Measurements from ENCODE around the gene VAMP2.

The VAMP2 gene
- total RNA-seq = 0.88 to 12.4 (median 2.6) reads per million in 17 experiments

DNA sequence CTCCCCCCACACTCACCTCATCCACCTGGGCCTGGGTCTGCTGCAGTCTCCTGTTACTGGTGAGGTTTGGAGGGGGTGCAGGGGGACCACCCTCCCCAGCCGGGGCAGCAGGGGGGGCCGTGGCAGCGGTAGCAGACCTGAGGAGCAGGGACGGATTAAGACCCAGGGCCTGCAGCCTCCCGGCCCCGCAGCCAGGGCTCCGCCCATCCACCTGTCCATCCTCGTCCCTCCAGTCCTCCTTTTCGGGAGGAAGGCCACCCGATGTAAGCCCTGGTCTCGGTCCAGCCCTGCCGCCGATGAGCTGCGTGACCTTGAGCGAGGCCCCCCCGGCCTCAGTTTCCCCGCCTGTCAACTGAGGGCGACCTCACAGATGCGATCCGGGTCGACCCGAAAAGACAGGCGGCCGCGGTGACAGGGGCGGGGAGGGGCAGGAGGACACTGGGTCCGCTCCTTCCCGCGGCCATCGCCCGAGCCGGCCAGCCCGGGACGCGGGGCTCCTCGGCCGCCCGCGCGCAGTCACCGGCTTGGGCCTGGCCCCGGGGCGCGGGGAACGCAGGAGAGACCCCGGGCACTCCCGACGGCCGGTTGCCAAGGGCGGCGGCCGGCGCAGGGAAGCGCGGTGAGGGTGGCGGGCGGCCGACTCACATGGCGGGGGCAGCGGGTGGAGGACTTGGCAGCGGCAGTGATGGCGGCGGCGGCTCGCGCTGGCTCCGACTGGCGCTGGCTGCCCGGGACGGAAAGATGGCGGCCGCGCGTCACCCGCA, at the start of gene VAMP2:
Gene VAMP2, minus strand, starts transcription at position 716 of the 764 bp plus-strand sequence. Its CDS starts 69 bp downstream, at position 647.
- DNase-seq = peak; percentile 77 to 93 (median 88)

GRCh38 chr17:8210761-8211458, 48.2 kb upstream of the VAMP2 start:
- DNase-seq = peak in 1 of 4 experiments; percentile 21

DNA sequence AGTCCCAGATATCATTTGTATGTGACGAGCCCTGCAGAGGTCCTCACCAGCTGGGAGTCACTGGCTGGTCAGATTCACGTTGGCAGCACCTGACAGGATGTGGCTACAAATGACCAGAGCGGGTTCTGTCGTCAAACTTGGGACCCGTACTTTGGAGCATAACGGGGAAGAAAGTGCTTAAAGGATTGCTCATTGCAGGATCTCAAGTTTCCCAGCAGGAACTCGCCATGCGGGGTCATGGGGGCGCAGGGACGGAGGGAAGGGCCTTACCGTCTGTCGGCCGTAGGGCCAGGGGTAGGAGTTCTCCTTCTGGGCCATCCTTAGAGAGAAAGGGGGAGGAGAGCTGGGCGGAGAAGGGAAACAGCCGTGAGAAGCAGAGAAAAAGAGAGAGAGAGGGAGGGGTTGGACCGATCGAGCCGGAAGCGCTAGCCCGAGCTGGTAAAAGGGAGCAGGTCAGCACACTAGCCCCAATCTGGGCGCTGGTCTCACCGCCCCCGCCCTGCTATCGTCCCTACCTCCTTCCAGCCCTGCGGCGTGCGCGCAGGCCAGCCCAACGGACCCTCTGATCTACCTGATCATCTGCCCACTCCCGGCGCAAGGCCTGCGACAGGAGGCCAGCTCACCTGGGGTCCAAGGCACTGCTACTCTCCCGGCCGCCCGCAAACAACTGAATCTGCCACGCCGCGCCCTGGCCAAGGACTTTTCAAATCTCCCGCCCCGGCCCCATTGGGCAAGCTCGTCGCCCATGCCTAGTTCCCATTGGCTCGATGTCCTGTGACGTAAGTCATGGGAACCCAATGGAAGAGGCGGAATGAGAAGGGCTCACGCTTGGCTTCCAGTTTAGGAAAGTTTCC, 47.4 kb upstream of the VAMP2 start, which contains the start of gene AURKB:
Gene AURKB, minus strand, starts transcription at position 669 of the 854 bp plus-strand sequence. Its CDS starts 351 bp downstream, at position 318.
- DNase-seq = peak; percentile 96 to 98 (median 97)

DNA sequence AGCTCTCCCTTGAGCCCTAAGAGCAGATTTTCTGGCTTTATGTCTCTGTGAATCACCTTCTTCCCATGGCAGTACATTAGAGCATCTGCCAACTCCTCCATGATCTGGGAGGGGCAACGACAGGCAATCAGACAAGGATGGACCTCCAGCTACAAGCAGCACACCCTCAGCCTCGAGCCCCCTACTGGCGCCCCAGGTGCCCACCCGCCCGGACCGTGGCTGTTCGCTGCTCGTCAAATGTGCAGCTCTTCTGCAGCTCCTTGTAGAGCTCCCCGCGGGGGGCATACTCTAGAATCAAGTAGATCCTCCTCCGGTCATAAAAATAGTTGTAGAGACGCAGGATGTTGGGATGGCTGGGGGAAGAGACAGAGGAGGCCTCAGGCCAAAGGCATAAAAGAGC, 43.8 kb upstream of the VAMP2 start:
- DNase-seq = no peak

DNA sequence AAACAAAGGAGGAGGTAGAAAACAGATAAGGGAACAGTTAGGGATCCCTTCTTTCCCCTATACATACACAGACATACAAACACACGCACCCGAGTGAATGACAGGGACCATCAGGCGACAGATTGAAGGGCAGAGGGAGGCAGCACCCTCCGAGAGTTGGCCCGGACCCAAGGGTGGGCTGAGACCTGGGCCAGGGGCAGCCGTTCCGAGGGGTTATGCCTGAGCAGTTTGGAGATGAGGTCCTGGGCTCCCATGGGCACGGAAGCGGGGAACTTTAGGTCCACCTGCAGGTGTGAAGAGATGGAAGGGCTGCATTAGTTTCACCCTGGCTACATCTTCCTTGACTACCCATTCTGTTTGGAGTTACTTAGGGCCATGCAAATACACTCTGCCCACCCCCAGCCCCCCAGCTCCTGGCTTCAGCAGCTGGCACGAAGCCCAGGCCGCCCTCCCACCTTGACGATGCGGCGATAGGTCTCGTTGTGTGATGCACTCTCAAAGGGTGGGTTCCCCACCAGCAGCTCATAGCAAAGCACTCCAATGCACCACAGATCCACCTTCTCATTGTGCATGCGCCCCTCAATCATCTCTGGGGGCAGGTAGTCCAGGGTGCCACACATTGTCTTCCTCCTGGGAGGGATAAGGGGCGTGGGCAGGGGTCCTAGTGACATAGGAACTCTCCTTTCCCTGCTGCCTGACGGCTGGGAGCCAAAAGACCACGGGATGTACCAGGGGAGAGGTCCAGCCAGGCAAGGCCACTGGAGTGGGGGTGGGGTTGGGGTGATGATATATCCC, 42.2 kb upstream of the VAMP2 start:
- no peak for DNase-seq

GRCh38 chr17:8192070-8192815, 29.5 kb upstream of the VAMP2 start:
- peak; percentile 72 to 82 (median 82) for DNase-seq

- DNase-seq = no peak
Observed at GRCh38 chr17:8190506-8190905, 27.8 kb upstream of the VAMP2 start.

- peak; percentile 97 to 99 (median 98) for DNase-seq
Observed at GRCh38 chr17:8189711-8190477, 27.1 kb upstream of the VAMP2 start, which contains the start of gene BORCS6. TSS of gene BORCS6 (minus strand) at chr17:8190180. CDS start at chr17:8190140, 40 bp downstream.

GRCh38 chr17:8189041-8189710, 26.4 kb upstream of the VAMP2 start:
- peak in 3 of 4 experiments; percentile 20 to 51 (median 32) for DNase-seq

GRCh38 chr17:8188263-8188839, 25.6 kb upstream of the VAMP2 start:
- peak in 1 of 4 experiments; percentile 32 for DNase-seq

DNA sequence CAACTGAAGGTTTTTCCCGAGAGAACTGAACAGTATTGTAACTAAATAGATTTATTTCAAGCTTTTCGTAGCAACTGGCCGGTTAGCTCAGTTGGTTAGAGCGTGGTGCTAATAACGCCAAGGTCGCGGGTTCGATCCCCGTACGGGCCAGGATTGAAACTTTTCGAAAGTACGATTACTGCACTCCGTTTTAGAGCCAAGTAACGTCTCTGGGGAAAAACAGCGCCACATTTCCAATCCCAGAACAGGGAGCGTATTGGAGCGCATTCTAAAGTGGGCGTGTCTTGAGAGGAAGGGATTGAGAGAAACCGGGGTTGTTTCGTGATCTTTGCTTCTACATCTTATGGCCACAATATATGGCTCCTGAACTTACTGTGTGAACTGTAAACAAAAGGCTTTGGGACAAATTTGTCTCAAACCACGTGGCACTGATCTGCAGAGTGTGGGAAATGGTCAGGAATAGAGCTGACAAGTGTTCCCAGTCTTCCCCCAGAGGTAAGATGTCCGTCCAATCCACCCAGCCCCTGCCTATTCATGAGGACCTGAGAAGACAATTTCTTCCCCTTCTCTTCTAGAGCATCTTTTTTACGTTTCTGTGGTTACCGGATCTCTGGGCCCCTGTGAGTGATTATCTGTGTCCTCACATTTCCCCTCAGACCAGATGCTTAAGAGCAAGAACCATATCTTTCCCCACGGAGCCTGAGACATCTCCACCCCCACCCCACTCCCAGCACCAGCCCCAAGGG, 24.9 kb upstream of the VAMP2 start:
- peak; percentile 94 to 98 (median 97) for DNase-seq

DNA sequence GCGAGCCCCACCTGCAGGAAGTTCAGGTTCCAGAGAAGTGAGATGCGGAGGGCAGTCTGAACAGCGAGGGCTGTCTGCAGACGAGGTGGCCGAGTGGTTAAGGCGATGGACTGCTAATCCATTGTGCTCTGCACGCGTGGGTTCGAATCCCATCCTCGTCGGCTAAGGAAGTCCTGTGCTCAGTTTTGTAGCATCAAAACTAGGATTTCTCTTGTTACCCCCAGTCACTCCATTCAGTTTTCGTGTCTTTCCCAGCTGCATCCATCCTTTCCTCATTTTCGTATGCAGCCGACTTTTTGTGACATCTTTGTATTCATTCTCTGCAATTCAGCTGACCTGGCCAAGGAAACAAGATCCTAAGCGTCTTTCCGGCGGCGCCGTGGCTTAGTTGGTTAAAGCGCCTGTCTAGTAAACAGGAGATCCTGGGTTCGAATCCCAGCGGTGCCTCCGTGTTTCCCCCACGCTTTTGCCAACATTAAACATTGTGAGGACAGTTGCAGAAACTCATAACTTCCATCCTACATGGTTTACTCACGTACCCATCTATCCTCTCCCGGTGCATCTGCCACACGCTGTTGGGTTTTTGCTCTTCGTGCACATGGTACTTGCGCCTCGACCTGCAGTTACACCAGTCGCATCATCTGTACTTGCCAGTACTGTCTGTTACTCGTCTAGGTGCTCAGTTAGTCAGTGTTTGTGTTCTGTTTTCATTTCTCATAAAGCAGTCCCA, 24.2 kb upstream of the VAMP2 start:
- DNase-seq = peak; percentile 91 to 94 (median 92)

DNA sequence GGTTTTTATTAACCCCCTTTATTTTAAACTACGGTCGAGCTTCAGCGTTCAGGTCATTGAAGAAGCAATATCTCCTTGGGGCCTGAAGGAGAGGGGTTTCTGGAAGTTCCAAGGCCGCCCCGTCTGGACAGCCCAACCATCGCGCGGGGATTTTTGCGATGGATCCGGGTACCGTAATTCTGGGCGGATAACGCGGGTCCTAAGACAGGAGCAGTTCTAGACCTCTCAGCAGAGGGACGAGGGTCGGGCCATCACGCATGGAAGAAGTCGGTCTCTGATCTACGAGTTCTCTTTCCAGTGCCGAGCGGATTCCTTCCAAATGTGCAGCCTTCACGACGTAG, 23.7 kb upstream of the VAMP2 start:
- DNase-seq = no peak

DNA sequence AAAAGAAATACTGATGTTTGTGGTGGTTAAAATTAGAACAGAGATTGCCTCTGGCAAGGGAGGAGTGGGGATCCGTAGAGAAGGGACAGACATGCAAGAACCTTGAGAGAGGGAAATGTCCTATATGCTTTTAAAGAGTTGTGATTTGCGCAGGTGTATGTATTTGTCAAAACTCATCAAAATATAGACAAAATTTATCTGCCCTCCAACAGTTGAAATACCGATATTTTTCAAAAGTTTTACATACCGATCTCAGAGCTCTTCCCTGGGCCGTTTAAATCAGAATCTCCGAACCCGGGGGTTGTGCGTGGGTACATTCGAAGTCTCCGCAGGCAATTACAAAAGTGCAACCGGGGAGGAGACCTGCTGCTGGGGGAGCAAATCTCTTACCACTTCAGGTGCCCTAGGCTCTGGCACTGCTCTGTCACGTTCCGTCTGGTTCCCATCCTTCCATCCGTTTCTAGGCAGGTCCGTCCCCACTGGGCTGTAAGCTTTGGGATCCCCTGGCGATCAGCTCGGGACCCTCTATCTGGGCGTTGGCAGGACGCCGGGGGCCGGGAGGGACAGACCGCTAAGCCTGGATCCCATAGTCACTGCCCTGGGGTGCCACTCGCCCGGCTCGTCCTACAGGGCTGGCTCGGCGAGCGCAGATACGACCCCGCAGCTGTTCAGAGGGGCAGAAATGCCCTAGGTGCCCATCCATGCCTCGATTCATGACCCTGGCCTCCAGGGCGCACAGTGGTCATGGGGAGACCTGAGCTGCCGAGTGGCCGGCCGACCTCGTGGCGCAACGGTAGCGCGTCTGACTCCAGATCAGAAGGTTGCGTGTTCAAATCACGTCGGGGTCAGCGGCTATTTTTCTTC, 23.1 kb upstream of the VAMP2 start:
- peak; percentile 77 to 90 (median 84) for DNase-seq

DNA sequence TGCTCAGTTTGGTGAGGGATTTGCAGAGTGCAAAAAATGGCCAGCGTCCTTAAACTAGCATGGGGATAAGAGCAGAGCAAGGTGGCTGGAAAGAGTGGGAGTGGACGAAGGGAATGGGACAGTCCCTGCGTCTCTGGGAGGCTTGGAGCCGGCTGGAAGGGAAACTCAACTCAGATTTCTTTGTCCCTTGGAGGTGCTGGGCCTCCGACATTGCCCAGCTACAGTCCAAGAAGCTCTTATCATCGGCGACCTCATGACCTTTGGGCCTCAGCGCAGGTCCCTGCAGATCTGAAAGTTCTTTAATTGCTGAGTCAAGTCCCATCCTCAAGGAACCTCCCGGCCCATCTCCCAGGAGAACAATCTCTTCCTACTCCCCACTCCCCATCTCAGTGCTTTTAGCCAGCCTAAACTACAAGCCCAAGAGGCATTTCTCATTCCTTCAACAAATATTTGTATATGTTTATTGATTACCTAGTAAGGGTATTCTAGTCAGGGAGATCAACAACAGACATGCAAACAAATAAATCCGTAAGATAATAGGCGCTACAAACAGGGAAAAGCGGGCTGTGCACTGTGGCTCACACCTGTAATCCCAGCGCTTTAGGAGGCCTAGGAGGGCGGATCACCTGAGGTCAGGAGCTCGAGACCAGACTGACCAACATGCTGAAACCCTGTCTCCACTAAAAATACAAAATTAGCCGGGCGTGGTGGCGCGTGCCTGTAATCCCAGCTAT, 14.4 kb upstream of the VAMP2 start:
- no peak for DNase-seq

All from suppressor macrophage (primary cell).